Embryonic facial prominence (tissue), 1 donor: ENCODE results near the gene KCNG1.

Source experiments
- DNase-seq: peaks from one replicate; pipeline ENCODE4 v3.0.0-alpha.2; 2016; ENCODE audit errors: extremely low spot score

The KCNG1 gene

GRCh38 chr20:51034988-51035656 is 12.2 kb upstream of the KCNG1 start:
- no peak for DNase-seq

- no peak for DNase-seq
Measured at GRCh38 chr20:51034476-51034875, 11.6 kb upstream of the KCNG1 start.

- DNase-seq = no peak
Measured at GRCh38 chr20:51029963-51030920, 7.3 kb upstream of the KCNG1 start.

- DNase-seq = no peak
Measured at GRCh38 chr20:51029556-51029955, 6.6 kb upstream of the KCNG1 start.

- no peak for DNase-seq
Measured at GRCh38 chr20:51028616-51029212, 5.8 kb upstream of the KCNG1 start.

- no peak for DNase-seq
Measured at GRCh38 chr20:51027035-51027795, 4.3 kb upstream of the KCNG1 start.

GRCh38 chr20:51026269-51026668 is 3.4 kb upstream of the KCNG1 start:
- DNase-seq = no peak

- DNase-seq = no peak
Measured at GRCh38 chr20:51024761-51025160, 1.9 kb upstream of the KCNG1 start.

- DNase-seq = no peak
Measured at GRCh38 chr20:51023617-51024155, 779 bp upstream of the KCNG1 start.

- no peak for DNase-seq
Measured at GRCh38 chr20:51022227-51022802, 592 bp downstream of the KCNG1 start.

GRCh38 chr20:51021067-51022025 is 1.6 kb downstream of the KCNG1 start:
- no peak for DNase-seq

- DNase-seq = no peak
Measured at GRCh38 chr20:51020657-51021056, 2.2 kb downstream of the KCNG1 start.

GRCh38 chr20:51019656-51020592 is 3.0 kb downstream of the KCNG1 start:
- DNase-seq = no peak

GRCh38 chr20:51017251-51017650 is 5.7 kb downstream of the KCNG1 start:
- DNase-seq = no peak

GRCh38 chr20:51016521-51016920 is 6.4 kb downstream of the KCNG1 start:
- DNase-seq = no peak

GRCh38 chr20:51014797-51015722 is 7.8 kb downstream of the KCNG1 start:
- DNase-seq = no peak

- DNase-seq = no peak
Measured at GRCh38 chr20:51013577-51014330, 9.2 kb downstream of the KCNG1 start.
